HEK293 (cell line): ENCODE results near the gene PAEP.

Source experiments
- ATF2 ChIP-seq: fragments of 450-650 bp; formaldehyde crosslinking; IDR thresholded peaks from 2 replicates; pipeline ENCODE4 v1.5.1; 2016; ENCODE audit warnings: missing biosample characterization, missing genetic modification characterization, low read depth
- CTCF ChIP-seq: fragments of 450-650 bp; formaldehyde crosslinking; IDR thresholded peaks from 2 replicates; pipeline ENCODE4 v1.5.1; 2016; ENCODE audit warnings: missing biosample characterization, missing genetic modification characterization
- PRDM2 ChIP-seq: fragments of 450-650 bp; formaldehyde crosslinking; IDR thresholded peaks from 2 replicates; pipeline ENCODE4 v1.5.1; 2016; ENCODE audit warnings: missing biosample characterization, missing genetic modification characterization, borderline replicate concordance
- SP2 ChIP-seq: fragments of 450-650 bp; formaldehyde crosslinking; IDR thresholded peaks from 2 replicates; pipeline ENCODE4 v1.5.1; 2016; ENCODE audit warnings: missing biosample characterization, missing genetic modification characterization
- WT1 ChIP-seq: fragments of 450-650 bp; formaldehyde crosslinking; IDR thresholded peaks from 2 replicates; pipeline ENCODE4 v1.5.1; 2016; ENCODE audit warnings: missing biosample characterization, missing genetic modification characterization
- ZNF132 ChIP-seq: fragments of 450-650 bp; formaldehyde crosslinking; IDR thresholded peaks from 2 replicates; pipeline ENCODE4 v1.5.1; 2017; ENCODE audit warnings: missing biosample characterization, missing genetic modification characterization, borderline replicate concordance
- ZNF174 ChIP-seq: fragments of 450-650 bp; formaldehyde crosslinking; IDR thresholded peaks from 2 replicates; pipeline ENCODE4 v1.5.0; 2017; ENCODE audit warnings: missing biosample characterization, mild to moderate bottlenecking, missing genetic modification characterization
- ZNF175 ChIP-seq: fragments of 450-650 bp; formaldehyde crosslinking; IDR thresholded peaks from 2 replicates; pipeline ENCODE4 v1.5.1; 2016; ENCODE audit warnings: missing biosample characterization, missing genetic modification characterization
- ZNF266 ChIP-seq: fragments of 450-650 bp; formaldehyde crosslinking; IDR thresholded peaks from 2 replicates; pipeline ENCODE4 v1.5.1; 2016; ENCODE audit warnings: missing biosample characterization, missing genetic modification characterization, low read depth
- ZNF585B ChIP-seq: fragments of 450-650 bp; formaldehyde crosslinking; IDR thresholded peaks from 2 replicates; pipeline ENCODE4 v1.5.1; 2016; ENCODE audit warnings: missing biosample characterization, missing genetic modification characterization
- ZNF658 ChIP-seq: fragments of 450-650 bp; formaldehyde crosslinking; IDR thresholded peaks from 2 replicates; pipeline ENCODE4; 2016; ENCODE audit warnings: missing biosample characterization, missing genetic modification characterization
- ZSCAN4 ChIP-seq: fragments of 450-650 bp; formaldehyde crosslinking; IDR thresholded peaks from 2 replicates; pipeline ENCODE4 v1.5.1; 2017; ENCODE audit warnings: missing biosample characterization, missing genetic modification characterization
- TF ChIP-seq, protein P1 (sequence below): fragments of 450-650 bp; formaldehyde crosslinking; conservative IDR thresholded peaks from 2 replicates; pipeline ENCODE4 v1.5.1; 2016; ENCODE audit warnings: low read depth, missing biosample characterization, missing genetic modification characterization
- TF ChIP-seq, protein P2 (sequence below): fragments of 450-650 bp; formaldehyde crosslinking; IDR thresholded peaks from 2 replicates; pipeline ENCODE4 v1.5.1; 2016; ENCODE audit warnings: missing biosample characterization, missing genetic modification characterization

DNA sequence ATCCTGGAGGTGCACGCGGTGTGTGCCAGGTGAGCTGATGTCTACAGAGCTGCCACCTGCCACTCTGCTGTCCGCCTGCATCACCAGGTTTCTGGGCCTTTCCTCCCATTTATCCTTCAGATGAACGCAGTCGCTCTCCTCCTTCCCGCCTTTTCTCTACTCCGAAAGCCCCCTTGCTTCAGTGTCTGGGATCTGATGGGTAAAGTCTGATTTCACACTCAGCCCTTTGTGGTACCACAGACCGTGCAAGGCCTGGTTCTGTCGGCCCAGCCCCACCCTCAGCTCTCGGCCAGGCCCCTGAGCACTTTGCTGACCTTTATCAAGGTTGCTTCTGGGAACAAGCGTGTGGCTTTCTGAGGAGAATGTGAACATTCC lies 45.3 kb downstream of the PAEP start:
- TF ChIP-seq CTCF: no peak
- no peak for TF ChIP-seq ATF2 (tag by site-specific recombination)
- TF ChIP-seq ZNF266 (tag by site-specific recombination): no peak
- no peak for TF ChIP-seq SP2
- TF ChIP-seq, protein P1, sequence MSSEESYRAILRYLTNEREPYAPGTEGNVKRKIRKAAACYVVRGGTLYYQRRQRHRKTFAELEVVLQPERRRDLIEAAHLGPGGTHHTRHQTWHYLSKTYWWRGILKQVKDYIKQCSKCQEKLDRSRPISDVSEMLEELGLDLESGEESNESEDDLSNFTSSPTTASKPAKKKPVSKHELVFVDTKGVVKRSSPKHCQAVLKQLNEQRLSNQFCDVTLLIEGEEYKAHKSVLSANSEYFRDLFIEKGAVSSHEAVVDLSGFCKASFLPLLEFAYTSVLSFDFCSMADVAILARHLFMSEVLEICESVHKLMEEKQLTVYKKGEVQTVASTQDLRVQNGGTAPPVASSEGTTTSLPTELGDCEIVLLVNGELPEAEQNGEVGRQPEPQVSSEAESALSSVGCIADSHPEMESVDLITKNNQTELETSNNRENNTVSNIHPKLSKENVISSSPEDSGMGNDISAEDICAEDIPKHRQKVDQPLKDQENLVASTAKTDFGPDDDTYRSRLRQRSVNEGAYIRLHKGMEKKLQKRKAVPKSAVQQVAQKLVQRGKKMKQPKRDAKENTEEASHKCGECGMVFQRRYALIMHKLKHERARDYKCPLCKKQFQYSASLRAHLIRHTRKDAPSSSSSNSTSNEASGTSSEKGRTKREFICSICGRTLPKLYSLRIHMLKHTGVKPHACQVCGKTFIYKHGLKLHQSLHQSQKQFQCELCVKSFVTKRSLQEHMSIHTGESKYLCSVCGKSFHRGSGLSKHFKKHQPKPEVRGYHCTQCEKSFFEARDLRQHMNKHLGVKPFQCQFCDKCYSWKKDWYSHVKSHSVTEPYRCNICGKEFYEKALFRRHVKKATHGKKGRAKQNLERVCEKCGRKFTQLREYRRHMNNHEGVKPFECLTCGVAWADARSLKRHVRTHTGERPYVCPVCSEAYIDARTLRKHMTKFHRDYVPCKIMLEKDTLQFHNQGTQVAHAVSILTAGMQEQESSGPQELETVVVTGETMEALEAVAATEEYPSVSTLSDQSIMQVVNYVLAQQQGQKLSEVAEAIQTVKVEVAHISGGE (tag by site-specific recombination): no peak
- TF ChIP-seq ZNF658 (tag by site-specific recombination): no peak
- no peak for TF ChIP-seq PRDM2 (tag by site-specific recombination)
- TF ChIP-seq ZNF174 (tag by site-specific recombination): no peak
- no peak for TF ChIP-seq ZNF175 (tag by site-specific recombination)
- TF ChIP-seq, protein P2, sequence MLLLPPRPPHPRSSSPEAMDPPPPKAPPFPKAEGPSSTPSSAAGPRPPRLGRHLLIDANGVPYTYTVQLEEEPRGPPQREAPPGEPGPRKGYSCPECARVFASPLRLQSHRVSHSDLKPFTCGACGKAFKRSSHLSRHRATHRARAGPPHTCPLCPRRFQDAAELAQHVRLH (tag by site-specific recombination): no peak
- TF ChIP-seq ZSCAN4: no peak
- TF ChIP-seq ZNF132 (tag by site-specific recombination): no peak
- no peak for TF ChIP-seq ZNF585B (tag by site-specific recombination)
- TF ChIP-seq WT1: no peak
